Fibroblast of pulmonary artery (primary cell): ENCODE measurements around the gene STAT5B.

ENCODE experiments used
- DNase-seq: peaks from one replicate; pipeline ENCODE4 v3.0.0-alpha.2; 2010; ENCODE audit warnings: low read depth
- H3K4me3 ChIP-seq: replicated peaks from 2 replicates; pipeline ENCODE4 v1.5.1; 2011; ENCODE audit warnings: low read depth, mild to moderate bottlenecking, control low read depth, low read length, moderate library complexity
- CTCF ChIP-seq: IDR thresholded peaks from 2 replicates; pipeline ENCODE4 v1.5.1; 2011; ENCODE audit warnings: mild to moderate bottlenecking, control low read depth, low read length, inconsistent platforms; ENCODE audit errors: missing control alignments

The STAT5B gene

GRCh38 chr17:42316755-42317154, 40.6 kb upstream of the STAT5B start:
- no peak for TF ChIP-seq CTCF
- no peak for DNase-seq
- H3K4me3 ChIP-seq: no peak overlapping the region

GRCh38 chr17:42315402-42316156, 39.4 kb upstream of the STAT5B start:
- no peak overlapping the region for H3K4me3 ChIP-seq
- DNase-seq: no peak

GRCh38 chr17:42313773-42314566, 37.8 kb upstream of the STAT5B start:
- no peak for TF ChIP-seq CTCF
- DNase-seq: no peak

More at GRCh38 chr17:42315402-42316156, 39.4 kb upstream of the STAT5B start:
- TF ChIP-seq CTCF: no peak

GRCh38 chr17:42313389-42313772, 37.2 kb upstream of the STAT5B start:
- DNase-seq: no peak
- no peak for TF ChIP-seq CTCF
- H3K4me3 ChIP-seq: no peak overlapping the region

More at GRCh38 chr17:42313773-42314566, 37.8 kb upstream of the STAT5B start:
- H3K4me3 ChIP-seq: no peak overlapping the region

GRCh38 chr17:42312285-42313130, 36.3 kb upstream of the STAT5B start:
- DNase-seq: peak; percentile 87
- peak; percentile 56 for TF ChIP-seq CTCF
- H3K4me3 ChIP-seq: no peak overlapping the region

- no peak for TF ChIP-seq CTCF
- H3K4me3 ChIP-seq: no peak overlapping the region
- DNase-seq: no peak
Measured at GRCh38 chr17:42312035-42312284, 35.8 kb upstream of the STAT5B start.
